ACHN (cell line): ENCODE data around the gene COG7.

ENCODE experiments used
- DNase-seq: peaks from one replicate; pipeline ENCODE4 v3.0.0-alpha.2; 2015
- in situ Hi-C: cut with HindIII; loops from 2 replicates; pipeline ENCODE4 v1.10.0; 2017; ENCODE audit warnings: low sequenced_read_pairs, low pct_ligation_motif_present, low pct_unique_long_range_greater_than_20kb

The COG7 gene

DNA sequence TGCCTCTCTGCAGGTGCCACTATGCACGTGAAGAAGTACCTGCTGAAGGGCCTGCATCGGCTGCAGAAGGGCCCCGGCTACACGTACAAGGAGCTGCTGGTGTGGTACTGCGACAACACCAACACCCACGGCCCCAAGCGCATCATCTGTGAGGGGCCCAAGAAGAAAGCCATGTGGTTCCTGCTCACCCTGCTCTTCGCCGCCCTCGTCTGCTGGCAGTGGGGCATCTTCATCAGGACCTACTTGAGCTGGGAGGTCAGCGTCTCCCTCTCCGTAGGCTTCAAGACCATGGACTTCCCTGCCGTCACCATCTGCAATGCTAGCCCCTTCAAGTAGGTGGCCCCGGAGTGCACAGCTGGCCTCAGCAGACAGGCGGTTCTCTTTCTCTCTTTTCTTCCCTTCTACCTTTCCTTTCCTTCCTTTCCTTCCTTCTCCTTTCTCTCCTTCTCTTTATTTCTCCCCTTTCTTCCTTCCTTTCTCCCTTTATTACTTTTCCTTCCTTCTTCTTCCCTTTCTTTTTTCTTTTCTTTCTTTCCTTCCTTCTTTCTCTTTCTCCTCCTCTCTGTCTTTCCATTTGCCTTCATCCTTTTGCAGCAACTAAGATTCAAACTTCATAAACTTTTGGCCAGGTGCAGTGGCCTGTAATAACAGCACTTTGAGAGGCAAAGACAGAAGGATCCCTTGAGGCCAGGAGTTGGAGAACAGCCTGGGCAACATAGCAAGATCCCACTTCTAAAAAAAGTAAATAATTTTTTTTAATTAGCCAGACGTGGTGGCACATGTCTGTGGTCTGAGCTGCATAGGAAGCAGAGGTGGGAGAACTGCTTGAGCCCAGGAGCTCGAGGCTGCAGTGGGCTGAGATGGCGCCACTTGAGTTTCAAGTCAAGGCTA lies 104.2 kb downstream of the COG7 start:
- DNase-seq = no peak
- in situ Hi-C loops = no loop called here

DNA sequence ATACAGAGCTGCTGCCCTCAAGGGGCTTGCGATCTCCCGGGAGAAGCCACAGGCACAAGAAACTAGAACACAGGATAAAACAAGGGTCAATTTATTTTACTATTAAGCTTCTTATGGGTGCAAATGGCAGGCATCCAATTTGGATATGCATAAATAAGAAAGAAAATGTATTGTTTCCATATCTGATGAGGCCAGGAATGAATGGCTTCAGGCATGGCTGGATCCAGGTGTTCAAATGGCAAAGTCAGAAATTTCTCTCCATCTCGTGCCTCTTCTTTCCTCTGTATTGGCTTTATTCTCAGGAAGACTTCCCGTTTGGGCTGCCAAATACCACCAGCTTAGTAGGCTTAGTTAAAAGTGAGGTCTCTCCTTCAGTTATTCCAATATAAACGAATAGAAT lies 107.8 kb downstream of the COG7 start:
- in situ Hi-C loops = no loop called here
- no peak for DNase-seq

DNA sequence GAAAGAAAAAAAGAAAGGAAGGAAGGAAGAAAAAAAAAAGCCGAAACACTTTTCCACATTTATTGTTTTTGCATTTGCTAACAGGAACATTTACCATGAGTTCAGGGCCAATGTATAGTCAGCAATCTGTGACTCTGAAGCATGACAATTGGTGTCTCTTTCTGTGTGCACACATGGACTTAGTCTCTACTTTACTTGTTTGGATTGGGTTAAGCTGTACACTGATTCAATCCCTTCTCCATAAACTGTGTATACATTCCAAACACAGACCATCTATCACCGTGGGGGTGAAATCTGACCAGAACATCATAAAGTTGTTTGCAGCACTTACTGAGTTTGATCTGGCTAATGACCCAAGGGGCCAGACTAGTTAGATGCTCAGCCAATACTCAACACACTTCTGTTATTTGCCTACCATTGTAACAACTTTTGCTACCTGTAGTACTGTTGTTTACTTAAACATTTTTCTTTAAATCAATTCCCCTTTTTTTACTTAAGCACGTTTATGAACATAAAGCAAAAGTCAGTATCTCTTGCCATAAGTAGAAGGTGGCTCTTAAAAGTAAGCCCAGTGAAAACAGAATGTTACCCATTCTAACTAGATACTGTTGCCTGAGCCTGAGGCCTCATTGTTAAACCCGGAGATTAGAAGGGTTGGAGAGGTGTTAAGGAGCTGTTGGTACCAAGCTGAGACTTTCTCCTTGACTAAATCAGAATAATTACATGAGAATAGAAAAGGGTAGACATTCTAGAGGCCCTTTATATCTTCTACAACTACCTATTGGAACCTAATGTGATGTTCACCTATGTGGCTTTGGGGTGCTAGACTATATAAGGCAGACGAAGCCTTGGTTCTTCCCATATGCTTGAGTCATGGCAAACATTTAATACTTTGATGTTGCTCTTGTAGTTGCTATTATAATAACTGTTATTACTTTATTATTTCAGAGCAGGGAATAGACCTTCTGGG lies 109.1 kb downstream of the COG7 start:
- in situ Hi-C loops = no loop called here
- no peak for DNase-seq

DNA sequence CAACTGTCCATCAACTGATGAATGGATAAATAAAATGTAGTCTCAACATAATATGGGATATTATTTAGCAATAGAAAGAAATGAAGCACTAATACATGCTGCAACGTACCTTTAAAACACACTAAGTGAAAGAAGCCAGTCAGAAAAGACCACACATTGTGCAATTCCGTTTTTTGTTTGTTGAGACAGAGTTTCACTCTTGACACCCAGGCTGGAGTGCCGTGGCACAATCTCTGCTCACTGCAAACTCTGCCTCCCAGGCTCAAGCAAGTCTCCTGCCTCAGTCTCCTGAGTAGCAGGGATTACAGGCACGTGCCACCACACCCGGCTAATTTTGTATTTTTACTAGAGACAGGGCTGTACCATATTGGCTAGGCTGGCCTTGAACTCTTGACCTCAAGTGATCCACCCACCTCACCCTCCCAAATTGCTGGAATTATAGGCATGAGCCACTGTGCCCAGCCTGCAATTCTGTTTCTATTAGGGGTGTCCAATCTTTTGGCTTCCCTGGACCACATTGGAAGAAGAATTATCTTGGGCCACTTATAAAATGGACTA lies 110.8 kb downstream of the COG7 start:
- DNase-seq = no peak
- in situ Hi-C loops = no loop called here

DNA sequence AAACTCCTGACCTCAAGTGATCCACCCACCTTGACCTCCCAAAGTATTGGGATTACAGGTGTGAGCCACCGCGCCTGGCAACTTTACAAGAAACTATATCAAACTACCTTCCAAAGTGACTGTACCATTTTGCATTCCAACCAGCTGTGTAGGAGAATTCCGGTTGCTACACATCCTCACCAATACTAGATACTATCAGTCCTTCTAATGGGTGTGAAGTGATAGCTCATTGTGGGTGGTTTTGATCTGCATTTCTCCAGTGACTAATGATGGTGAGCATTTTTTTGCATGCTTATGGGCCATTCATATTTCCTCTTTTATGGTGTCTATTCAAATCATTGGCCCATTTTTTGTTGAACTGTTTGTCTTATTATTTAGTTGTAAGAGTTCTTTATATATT lies 113.2 kb downstream of the COG7 start:
- DNase-seq = no peak
- in situ Hi-C loops = no loop called here
